ENCODE data around the gene COL1A1.

COL1A1 gene

DNA sequence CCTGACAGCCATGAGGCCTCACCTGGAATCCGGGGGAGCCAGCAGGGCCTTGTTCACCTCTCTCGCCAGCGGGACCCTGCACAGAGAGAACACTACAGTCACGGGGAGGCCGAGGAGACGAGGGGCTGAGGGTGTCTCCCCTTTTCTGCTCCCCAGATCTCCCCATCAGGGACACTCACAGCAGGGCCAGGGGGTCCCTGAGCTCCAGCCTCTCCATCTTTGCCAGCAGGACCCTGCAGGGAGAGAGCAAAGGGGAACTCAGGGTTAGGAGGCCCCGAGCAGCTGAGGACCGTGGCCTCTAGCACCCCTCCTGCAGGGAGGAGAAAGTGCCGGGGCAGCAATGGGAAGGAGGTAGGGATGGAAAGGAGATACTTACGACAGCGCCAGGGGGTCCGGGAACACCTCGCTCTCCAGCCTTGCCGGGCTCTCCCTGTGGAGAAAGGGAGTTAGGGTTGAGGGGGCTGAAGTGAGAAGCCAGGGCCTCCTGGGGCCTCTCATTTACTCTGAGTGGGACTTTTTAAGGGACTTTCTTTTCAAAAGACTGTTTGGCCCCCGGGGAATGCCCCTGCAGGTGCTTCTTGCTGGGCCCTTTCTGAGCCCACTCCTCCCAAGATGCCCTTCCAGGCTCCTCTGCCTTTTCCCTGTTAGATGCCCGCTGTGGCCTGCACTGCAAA lies 8.7 kb downstream of the COL1A1 start:
- DNase-seq (ENCODE audit: insufficient read length, low spot score) (no peak), FAIRE-seq (no peak)
- TF ChIP-seq, protein P1, sequence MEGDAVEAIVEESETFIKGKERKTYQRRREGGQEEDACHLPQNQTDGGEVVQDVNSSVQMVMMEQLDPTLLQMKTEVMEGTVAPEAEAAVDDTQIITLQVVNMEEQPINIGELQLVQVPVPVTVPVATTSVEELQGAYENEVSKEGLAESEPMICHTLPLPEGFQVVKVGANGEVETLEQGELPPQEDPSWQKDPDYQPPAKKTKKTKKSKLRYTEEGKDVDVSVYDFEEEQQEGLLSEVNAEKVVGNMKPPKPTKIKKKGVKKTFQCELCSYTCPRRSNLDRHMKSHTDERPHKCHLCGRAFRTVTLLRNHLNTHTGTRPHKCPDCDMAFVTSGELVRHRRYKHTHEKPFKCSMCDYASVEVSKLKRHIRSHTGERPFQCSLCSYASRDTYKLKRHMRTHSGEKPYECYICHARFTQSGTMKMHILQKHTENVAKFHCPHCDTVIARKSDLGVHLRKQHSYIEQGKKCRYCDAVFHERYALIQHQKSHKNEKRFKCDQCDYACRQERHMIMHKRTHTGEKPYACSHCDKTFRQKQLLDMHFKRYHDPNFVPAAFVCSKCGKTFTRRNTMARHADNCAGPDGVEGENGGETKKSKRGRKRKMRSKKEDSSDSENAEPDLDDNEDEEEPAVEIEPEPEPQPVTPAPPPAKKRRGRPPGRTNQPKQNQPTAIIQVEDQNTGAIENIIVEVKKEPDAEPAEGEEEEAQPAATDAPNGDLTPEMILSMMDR (IDR thresholded peaks at IDR 0.05; ENCODE audit: insufficient read depth, missing control alignments) = no peak

DNA sequence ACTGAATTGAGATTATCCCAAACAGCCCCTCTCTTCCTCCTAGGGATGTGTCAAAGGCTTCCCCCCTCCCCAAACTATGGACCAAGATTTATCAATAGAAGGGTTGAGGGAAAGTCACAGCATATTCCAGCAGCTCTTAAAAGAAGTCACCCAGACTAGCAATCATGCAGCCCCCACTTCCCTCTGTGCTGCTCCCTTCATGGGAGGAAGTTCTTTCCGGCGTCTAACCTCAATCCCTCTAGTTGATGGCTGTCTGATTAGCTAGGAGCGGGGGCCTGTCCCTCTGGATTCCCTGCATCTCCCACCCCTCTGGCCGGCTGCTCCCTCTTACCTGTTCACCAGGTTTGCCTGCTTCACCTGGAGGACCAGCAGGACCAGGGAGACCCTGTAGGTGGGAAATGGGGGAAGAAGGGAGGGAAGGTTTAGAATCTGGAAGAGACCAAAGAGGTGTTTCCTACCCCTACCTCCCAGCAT lies 9.2 kb downstream of the COL1A1 start:
- FAIRE-seq (no peak), DNase-seq (ENCODE audit: insufficient read length, low spot score) (no peak)
- TF ChIP-seq, protein P1 (IDR thresholded peaks at IDR 0.05; ENCODE audit: insufficient read depth, missing control alignments) = no peak

DNA sequence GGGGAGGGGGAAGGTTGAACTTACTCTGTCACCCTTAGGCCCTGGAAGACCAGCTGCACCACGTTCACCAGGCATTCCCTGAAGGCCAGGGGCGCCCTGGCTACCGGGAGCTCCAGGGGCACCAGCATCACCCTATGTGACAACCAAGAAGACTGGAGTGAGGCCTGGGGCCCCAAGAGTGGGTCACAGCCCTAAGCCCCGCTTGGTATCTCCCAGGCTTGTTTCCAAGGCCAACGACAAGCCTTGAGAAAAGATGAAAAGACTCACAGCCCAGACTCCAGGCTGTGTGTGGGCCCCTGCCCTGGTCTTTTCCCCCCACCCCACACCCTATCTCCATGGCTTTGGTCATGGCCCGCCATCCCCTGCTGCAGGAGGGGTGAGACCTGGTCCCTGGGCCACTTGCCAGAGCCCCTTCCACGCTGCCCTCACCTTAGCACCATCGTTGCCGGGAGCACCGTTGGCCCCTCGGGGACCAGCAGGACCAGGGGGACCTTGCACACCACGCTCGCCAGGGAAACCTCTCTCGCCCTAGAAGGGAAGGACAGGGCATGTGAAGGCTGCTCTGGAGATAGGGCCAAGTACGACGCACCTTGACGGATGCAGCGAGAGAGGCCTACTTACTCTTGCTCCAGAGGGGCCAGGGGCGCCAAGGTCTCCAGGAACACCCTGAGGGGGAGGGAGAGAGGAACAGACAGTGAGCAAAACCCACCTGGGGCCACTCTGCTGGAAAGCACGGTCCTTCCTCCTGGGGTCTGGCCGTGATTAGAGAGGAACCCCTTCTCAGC lies 9.9 kb downstream of the COL1A1 start:
- no peak for FAIRE-seq

DNA sequence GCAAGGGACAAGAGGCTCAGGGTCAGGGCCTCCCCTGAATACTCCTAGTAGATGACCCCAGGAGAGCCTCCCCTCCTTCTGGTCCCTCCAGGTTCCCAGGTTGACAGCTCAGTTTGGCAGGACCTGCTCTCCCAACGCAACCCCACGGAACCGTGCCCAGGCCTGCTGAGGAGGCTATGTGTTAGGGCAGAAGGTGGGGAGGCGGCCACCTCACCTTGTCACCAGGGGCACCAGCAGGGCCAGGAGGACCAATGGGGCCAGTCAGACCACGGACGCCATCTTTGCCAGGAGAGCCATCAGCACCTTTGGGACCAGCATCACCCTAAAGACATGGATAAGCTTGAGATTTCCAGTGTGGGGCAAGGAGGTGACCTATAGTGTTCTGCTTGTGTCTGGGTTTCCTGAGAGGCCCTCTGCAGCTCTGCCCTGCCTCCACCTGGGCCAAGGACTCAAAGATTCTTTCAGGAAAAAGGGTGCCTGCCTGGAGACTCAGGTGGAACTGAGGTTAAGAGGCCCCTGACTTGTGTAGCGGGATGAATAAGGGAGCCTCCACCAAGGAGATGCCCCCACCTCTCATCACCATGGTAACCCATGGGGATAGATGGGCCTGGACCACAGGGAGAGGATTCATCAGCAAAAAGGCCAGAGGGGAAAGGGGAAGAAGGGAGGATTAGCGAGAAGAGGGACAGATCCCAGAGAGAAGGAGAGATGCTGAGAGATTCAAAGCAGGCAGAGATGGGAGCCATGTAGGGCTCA lies 10.7 kb downstream of the COL1A1 start:
- TF ChIP-seq, protein P1 (IDR thresholded peaks at IDR 0.05; ENCODE audit: insufficient read depth, missing control alignments) = no peak
- DNase-seq (ENCODE audit: insufficient read length, low spot score) = no peak
- no peak for FAIRE-seq

More for the DNA sequence above, 9.9 kb downstream of the COL1A1 start:
- no peak for DNase-seq (ENCODE audit: insufficient read length, low spot score)
- TF ChIP-seq, protein P1 (IDR thresholded peaks at IDR 0.05; ENCODE audit: insufficient read depth, missing control alignments) = no peak

DNA sequence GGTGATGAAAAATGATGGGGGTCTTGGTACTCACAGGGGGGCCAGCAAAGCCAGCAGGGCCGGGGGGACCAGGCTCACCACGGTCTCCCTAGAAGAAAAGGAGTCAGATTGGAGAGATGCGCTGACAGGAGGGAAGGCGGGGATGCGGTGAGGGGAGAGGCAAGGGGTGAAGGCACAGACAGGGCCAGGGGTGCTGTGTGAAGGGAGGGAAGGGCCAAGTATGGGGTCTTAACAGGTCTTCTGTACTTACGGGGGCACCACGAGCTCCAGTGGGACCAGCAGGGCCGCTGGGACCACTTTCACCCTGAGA lies 11.2 kb downstream of the COL1A1 start:
- FAIRE-seq = no peak
- TF ChIP-seq, protein P1 (IDR thresholded peaks at IDR 0.05; ENCODE audit: insufficient read depth, missing control alignments) = no peak

DNA sequence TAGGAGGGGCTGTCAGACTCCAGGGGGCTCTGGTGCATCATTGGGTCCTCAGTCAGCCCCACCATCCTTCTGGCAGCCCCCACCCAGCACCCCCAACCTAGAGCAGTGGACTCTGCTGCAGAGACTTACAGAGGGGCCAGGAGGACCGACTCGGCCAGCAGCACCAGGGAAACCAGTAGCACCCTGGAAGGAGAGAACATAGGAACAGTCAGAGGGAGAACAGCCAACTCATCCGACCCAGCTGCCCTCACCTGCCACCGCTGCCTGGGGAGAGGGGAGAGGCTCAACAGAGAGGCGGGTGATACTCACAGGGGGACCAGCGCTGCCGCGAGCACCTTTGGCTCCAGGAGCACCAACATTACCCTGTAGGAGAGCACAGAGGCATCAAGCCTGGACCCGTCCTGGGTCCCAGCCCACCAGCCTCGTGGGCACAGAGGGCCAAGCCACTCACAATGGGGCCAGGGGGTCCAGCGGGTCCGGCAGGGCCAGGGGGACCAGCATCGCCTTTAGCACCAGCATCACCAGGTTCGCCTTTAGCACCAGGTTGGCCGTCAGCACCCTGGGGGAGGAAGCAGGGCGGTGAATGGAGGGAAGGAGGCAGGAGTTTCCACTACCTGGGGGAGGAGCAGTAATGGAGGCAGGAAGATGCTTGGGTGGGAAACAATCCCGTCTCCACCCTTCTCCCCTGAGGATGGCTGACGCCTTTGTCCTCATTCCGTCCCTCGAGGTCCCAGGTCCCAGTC lies 11.7 kb downstream of the COL1A1 start:
- TF ChIP-seq, protein P1 (IDR thresholded peaks at IDR 0.05; ENCODE audit: insufficient read depth, missing control alignments) = no peak
- DNase-seq (ENCODE audit: insufficient read length, low spot score) = no peak
- FAIRE-seq = no peak

More for the DNA sequence above, 11.2 kb downstream of the COL1A1 start:
- DNase-seq (ENCODE audit: insufficient read length, low spot score) = no peak

All from D721Med (cell line).